ENCODE data around the gene PPOX.

Gene PPOX

DNA sequence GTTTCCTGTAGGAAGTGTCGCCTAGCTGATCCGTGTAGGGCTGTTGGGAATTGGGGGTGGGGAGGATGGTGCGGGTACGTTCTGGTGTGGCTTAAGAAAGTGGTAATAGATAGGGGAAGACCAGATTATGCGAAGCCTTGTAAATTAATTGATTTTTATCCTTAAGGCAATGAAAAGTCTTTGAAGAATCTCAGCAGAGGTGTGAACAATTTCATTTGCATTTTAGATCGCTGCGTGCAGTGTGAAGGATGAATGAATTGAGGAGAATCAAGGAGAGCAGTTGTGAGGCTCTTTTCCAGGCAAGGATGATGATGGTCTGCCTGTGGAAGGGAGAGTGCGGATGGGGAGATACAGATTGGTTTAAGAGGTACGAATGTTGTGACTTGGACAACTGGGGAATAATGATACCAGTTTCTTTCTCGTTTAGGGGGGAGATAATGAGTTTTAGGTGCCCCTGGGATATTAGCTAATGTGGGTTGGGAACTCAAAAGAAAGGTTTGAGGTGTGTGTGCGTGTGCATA lies 32.9 kb upstream of the PPOX start:
- H3K4me3 ChIP-seq (ENCODE audit: low read depth, low read length), result peak overlapping the region; percentile 92
- TF ChIP-seq, protein P1, sequence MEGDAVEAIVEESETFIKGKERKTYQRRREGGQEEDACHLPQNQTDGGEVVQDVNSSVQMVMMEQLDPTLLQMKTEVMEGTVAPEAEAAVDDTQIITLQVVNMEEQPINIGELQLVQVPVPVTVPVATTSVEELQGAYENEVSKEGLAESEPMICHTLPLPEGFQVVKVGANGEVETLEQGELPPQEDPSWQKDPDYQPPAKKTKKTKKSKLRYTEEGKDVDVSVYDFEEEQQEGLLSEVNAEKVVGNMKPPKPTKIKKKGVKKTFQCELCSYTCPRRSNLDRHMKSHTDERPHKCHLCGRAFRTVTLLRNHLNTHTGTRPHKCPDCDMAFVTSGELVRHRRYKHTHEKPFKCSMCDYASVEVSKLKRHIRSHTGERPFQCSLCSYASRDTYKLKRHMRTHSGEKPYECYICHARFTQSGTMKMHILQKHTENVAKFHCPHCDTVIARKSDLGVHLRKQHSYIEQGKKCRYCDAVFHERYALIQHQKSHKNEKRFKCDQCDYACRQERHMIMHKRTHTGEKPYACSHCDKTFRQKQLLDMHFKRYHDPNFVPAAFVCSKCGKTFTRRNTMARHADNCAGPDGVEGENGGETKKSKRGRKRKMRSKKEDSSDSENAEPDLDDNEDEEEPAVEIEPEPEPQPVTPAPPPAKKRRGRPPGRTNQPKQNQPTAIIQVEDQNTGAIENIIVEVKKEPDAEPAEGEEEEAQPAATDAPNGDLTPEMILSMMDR (IDR thresholded peaks at IDR 0.05; ENCODE audit: borderline replicate concordance, insufficient read depth, low read depth, low read length), result no peak

DNA sequence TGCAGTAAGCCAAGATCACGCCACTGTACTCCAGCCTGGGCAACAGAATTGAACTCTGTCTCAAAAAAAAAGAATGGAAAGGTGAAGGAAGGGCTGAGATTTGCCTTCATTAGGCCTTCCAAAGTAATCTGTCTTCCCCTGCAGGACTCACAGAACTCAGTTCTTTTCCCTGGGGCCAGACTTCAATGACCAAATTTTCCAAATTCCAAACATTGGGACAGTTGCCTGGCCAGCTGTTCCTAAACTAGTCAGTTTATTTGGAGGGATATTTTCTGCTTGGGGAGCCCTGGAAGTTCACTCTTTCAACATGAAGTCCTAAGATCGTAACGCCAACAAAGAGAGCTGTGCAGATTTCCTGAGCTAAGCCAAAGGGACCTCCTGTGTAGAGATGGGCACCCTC lies 28.3 kb upstream of the PPOX start:
- TF ChIP-seq, protein P1 (IDR thresholded peaks at IDR 0.05; ENCODE audit: borderline replicate concordance, insufficient read depth, low read depth, low read length), result no peak
- H3K4me3 ChIP-seq (ENCODE audit: low read depth, low read length), result no peak overlapping the region

DNA sequence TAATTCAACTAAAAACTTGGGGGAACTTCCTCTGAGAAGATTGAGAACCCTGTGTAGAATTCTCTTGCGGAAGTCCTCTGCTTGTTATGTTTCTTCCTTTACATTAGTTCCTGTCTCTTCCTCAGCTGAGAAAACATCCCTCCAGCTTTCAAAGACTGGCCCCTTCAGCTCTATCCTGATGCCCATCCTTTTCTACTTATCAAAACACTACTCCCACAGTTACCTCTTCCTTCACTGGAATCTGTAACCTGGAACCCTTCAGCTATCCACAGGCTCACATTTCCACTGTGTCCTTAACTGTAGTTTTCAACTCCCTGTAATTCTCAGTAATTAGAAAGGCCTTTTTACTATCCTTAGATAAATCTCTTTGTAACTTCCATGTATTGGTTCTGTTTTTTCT lies 27.8 kb upstream of the PPOX start:
- TF ChIP-seq, protein P1 (IDR thresholded peaks at IDR 0.05; ENCODE audit: borderline replicate concordance, insufficient read depth, low read depth, low read length), result no peak
- H3K4me3 ChIP-seq (ENCODE audit: low read depth, low read length), result no peak overlapping the region

DNA sequence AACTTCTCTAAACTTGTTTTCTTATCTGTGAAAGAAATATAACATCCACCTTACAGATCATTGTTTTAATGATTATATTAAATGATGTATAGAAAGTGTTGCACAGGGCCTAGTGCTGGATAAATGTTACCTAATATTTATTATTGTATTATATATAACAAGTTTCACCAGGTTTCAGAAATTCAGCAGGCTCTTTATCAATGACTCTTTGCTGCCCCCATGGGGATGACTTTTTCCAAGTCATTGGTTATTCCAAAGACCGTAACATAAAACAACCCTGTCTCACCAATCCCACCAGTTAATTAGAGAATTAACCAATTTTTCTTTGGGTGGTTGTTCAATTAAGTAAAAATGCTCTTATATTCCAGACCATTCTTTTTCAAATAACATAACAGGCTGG lies 26.5 kb upstream of the PPOX start:
- no peak overlapping the region for H3K4me3 ChIP-seq (ENCODE audit: low read depth, low read length)
- TF ChIP-seq, protein P1 (IDR thresholded peaks at IDR 0.05; ENCODE audit: borderline replicate concordance, insufficient read depth, low read depth, low read length), result peak; percentile 10; the same call in 1 of the 2 replicates

DNA sequence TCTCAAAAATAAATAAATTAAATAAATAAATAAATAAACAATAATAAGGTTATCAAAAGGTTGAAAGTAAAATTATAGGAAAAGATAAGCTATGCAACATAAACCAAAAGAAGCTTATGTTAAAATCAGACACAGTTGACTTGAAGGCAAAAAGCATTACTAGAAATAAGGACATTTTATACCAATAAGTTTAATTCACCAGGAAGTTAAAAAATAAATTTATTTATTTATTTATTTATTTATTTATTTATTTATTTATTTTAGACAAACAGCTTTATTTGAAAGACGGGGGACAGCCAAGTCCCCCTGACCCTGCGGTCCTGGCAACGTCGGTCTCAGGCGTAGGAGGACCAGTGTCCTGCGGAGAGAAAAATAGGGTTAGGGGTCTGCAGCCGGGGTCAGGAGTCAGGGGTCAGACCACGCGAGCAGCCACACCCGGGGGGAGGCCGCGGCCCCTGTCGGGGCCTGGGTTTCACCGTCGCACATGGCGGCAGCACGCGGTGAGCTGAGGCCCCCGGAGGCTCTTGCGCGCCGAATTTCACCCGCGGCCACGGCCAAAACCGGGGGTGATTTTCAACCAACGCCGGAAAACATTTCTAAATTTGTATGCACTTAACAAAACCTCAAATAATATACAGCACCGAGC lies 25.3 kb upstream of the PPOX start:
- TF ChIP-seq, protein P1 (IDR thresholded peaks at IDR 0.05; ENCODE audit: borderline replicate concordance, insufficient read depth, low read depth, low read length), result no peak
- H3K4me3 ChIP-seq (ENCODE audit: low read depth, low read length), result no peak overlapping the region

DNA sequence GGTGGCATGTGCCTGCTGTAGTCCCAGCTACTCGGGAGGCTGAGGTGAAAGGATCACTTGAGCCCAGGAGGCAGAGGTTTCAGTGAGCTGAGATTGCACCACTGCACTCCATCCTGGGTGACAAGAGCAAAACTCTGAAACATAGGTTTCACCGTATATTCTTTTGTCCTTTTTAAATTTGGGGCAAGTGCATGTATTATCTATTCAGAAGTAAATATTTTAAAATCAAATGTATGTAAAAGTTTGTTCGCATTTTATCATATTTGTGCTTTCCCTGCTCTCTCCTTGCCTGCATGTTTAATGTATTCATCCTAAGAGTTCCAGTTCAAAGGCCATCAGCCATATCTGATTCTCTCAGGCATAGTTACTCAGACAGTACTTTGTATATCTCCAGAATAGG lies 20.4 kb upstream of the PPOX start:
- no peak overlapping the region for H3K4me3 ChIP-seq (ENCODE audit: low read depth, low read length)
- TF ChIP-seq, protein P1 (IDR thresholded peaks at IDR 0.05; ENCODE audit: borderline replicate concordance, insufficient read depth, low read depth, low read length), result no peak

DNA sequence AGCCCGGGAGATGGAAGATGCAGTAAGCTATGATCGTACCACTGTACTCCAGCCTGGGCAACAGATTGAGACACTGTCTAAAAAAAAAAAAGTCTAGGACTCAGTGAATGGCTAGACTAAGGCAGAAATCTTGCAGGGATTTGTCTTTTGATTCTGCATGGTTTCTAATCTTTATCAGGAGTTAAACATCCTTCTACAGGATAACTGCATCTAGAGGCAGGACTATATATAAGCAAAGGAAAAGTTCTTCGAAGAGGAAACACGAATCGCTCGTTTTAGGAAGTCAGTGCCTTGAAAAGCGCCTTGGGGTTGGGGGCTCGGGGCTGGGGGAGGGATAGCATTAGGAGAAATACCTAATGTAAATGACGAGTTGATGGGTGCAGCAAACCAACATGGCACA lies 13.1 kb upstream of the PPOX start:
- TF ChIP-seq, protein P1 (IDR thresholded peaks at IDR 0.05; ENCODE audit: borderline replicate concordance, insufficient read depth, low read depth, low read length), result no peak
- H3K4me3 ChIP-seq (ENCODE audit: low read depth, low read length), result peak overlapping the region; percentile 57
